GM18507 (cell line): ENCODE measurements around the gene TSPEAR.

Source experiments
- DNase-seq: peaks from one replicate; pipeline ENCODE4 v3.0.0; 2011; ENCODE audit warnings: low read depth; ENCODE audit not compliant: insufficient read length; ENCODE audit errors: extremely low spot score
- FAIRE-seq: peaks from 2 replicates; lab custom pipeline; 2011; peaks lifted over from hg19 to GRCh38; lab: Jason Lieb, UNC

TSPEAR gene

DNA sequence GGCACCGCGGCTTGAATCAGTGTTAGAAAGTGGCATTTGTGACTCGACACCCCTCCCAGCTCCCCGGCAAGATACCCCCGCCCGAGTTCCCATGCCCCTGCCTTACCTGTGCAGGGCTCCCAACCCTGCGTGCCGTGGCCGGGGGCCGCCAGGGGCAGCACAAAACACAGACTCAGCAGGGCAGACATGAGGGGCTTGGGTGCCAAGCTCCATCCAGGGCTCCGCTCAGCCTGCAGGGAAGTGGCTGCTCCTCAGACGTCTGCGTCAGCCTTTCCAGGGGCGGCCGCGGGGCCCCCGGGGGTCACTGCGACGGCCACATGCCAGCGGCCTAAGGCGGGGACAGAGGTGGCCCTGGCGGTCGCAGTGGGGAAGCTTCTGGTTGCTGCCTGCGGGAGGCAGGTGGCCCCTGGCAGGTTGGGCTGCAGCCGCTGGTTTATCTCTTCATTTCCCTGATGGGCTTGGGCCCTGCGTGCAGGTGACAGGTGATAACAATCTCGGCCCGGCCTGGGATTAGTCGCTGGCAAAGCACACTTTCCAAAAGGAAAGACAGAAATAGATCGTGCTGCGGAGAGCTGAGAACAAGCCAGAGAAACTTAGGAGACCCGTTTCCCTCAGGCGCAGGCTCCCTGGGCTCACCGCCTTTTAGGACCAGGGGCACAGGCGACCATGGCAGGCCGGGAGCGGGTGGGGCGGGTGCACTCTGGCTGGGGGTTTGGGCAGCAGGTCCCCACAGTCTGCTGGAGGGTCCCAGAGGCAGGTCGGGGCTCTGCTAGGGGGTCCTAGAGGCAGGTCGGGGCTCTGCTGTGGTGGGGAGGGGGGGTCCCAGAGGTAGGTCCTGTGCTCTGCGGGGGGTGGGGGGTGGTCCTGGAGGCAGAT, at the start of gene TSPEAR:
Gene TSPEAR, minus strand, starts transcription at position 246 of the 876 bp plus-strand sequence. Its CDS starts 58 bp downstream, at position 188.
- FAIRE-seq (no peak), DNase-seq (no peak)

DNA sequence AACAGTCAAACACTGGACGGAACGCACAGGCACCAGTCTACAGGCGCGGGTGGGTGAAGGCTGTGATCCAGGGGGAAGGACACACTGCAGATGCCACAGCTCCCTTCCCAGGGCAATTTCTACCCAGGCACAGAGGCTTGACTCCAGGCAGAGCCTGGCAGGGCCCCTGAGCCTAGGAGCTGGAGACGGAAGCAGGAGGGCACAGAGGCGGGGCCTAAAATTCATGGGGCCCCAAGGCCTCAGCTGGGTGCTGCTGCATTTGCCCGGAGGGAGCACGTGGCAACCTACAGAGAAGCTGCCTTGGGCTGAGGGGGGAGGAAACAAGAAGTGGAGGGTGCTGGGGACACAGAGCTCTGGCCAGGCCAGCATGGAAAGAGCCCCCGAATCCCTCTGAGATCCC, 49.0 kb upstream of the TSPEAR start:
- no peak for DNase-seq
- no peak for FAIRE-seq

GRCh38 chr21:44759628-44760285, 48.4 kb upstream of the TSPEAR start:
- FAIRE-seq (no peak), DNase-seq (no peak)

DNA sequence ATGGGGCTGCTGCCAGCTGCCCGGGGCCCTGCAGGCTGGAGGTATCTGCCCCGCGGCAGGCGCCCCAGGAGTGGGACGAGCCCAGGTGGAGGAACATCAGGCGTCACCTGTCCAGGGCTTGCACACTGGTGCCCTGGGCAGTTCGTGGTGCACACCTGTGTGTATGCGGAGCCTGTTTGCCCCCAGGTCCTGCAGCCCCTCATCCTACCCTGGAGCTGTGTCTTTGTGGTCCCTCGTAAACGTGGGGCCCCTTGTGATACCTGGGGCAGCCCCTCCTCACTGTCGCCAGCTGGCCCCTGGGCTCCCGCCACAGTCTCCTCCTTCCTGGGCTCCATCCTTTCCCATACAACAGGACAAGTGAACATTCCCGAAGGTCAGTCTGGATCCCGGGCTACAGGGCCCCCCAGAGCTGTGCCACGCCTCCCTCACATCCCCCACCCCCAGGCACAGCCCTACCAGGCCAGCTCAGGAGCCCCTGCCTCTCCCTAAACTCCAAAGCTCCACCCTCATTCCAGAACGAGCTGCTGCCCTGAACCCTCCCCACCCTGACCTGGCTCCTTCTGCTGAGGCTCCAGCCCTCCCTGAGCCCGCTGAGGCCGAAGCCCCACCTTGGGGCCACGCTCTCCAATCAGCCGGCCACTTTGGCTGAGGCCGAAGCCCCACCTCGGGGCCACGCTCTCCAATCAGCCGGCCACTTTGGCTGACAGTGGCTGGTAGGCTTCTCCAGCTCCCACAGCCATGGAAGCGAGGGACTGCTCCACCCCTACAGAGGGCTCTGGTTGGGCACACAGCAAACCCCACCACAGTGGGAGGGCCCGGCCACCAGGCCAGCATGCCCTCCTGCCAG, 47.6 kb upstream of the TSPEAR start:
- no peak for DNase-seq
- no peak for FAIRE-seq

- FAIRE-seq (no peak), DNase-seq (no peak)
These were observed 46.8 kb upstream of the TSPEAR start for GRCh38 chr21:44758141-44758561.

DNA sequence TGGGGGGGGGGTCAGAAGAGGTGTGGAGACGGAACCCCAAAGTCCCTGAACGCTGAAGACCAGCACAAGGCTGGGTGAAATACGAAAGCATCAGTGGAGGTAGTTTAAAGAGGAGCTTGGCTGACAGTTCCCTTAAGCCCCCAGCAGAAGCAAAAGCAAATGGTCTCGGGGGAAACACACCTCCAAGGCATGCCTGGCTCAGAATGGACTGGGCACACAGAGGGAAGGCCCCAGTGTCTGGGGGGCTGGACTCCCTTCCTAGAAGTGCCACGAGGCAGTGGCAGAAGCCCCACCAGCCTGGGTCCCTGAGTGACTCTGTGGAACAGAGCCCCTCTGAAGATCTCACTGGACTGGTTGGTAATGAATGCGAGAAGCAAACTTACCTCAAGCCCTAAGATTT, 46.4 kb upstream of the TSPEAR start:
- FAIRE-seq (no peak), DNase-seq (no peak)

DNA sequence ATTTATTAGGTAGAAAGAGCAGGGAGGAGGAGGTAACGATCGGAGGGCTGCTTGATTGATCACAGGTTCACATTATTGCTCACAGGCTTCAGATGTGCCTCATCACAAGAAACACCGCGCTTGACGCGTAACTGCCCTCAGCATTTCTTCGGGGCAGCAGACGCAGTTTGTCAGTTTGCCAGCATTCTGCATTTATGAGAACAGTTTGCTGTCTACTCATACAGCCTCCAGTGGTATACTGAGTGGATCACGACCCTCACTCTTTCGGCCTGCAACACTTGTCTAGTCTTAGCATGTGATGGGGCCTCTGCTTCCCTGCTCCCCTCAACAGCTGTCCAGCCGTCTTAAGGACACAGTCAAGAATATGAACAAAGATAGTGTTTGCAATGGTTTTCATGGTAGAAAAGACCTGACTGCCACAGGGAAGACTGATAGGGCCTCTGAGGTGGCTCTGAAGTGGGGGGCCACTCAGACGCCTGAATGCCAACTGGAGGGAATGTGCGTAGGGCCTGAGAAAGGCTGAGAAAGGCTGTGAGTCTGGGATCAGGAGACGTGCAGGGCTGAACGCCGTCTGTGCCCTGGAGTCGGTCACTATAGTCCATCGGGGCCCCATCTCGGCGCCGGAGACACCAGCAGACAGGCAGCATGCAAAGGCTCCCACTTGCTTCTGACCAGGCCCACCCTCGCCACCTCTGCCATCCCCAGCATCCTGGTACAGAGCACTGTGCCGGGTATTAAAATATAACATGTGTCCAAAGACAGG, 45.2 kb upstream of the TSPEAR start:
- no peak for DNase-seq
- FAIRE-seq: no peak

DNA sequence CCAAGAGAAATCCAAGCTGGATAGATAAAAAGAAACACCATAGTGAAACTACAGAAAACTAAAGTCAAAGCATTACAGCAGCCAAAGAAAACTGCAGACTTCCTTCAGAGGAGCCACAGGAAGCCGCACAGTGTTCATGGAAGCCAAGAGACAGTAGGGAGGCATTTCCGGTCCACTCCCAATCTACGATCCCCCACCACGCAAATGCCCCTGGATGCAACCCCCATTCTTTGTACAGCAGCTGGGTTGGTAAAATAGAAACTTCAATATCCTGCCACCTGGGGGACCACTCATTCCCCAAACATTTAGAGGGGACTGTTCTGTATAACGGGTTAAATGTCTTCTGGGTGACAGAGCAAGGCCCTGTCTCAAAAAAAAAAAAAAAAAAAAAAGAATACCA, 43.9 kb upstream of the TSPEAR start:
- no peak for DNase-seq
- FAIRE-seq: no peak

- FAIRE-seq (no peak), DNase-seq (no peak)
These were observed 42.0 kb upstream of the TSPEAR start for GRCh38 chr21:44753357-44753756.

- no peak for DNase-seq
- FAIRE-seq: no peak
These were observed 41.4 kb upstream of the TSPEAR start for GRCh38 chr21:44752671-44753235.

- DNase-seq: no peak
- FAIRE-seq: no peak
These were observed 40.6 kb upstream of the TSPEAR start for GRCh38 chr21:44751799-44752636.

- DNase-seq (no peak), FAIRE-seq (no peak)
These were observed 39.9 kb upstream of the TSPEAR start for GRCh38 chr21:44751186-44751798.

DNA sequence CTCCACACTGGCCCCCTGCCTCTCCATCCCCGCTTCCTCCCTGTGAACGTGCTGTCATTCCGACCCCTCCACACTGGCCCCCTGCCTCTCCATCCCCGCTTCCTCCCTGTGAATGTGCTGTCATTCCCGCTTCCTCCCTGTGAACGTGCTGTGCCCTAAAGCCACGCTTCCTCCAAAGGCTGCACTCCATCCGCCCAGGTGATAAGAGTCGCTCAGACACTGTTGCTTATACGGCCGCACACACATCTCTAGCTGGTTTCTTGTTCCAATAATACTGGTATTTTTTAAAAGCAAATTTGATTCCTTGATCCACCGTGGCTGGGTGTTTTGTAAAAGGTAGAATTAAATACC, 39.3 kb upstream of the TSPEAR start:
- DNase-seq (no peak), FAIRE-seq (no peak)

- FAIRE-seq (no peak), DNase-seq (no peak)
These were observed 38.6 kb upstream of the TSPEAR start for GRCh38 chr21:44749759-44750674.

DNA sequence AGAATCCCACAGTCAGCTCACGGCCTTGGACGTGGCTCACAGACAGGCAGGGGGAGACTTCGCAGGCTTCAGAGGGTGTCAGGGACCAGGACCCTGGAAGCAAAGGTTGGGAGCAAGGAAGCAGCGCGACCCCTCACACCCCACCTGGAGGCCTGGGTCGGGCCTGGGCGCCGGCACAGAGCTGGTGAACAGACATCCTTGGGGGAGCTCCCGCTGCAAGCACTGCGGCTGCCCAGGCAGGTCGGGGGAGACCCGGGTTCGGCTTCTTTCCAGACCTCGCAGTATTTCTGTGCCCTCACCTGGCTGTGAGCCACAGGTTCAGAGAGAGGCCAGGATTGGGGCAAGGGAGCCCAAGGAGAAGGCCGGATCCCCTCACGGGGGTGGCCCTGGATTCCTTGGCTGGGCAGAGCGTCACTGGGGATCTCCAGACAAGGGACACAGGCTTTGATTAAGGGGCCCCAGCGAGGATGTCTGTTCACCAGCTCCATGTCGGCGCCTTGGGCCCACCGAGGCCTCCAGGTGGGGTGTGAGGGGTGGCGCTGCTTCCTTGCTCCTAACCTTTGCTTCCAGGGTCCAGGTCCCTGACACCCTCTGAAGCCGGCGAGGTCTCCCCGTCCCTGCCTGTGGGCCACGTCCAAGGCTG, 37.9 kb upstream of the TSPEAR start:
- no peak for DNase-seq
- FAIRE-seq: no peak

DNA sequence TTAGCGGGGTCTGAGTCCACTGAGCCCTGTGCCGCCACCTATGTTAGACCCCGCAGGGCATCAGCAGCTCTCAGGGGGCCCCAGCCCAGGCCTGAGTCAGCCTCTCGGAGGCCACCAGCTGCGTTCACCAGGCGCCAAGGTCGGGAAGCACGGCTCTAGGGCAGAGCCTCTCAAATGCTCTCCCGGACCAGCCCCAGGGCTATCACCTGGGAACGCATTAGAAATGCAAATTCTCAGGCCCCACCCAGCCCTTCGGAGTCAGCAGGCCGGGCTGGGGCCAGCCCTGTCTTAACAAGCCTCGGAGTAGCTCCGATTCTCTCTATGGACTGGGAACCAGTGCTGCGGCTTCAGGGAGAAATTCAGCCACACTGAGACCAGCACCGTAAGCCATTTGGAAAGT, 37.2 kb upstream of the TSPEAR start:
- DNase-seq: no peak
- no peak for FAIRE-seq
